GM10248 (cell line): ENCODE results near the gene NPIPB2.
"Not testable (repeated sequence)": the region's sequence is repeated elsewhere in the genome, so short reads cannot be mapped to it uniquely, and the experiment has no call there.

Source experiments
- CTCF ChIA-PET: fragments of 300-600 bp; sonication (Branson Sonifier 250); formaldehyde crosslinking; extraction: SDS; loops from one replicate; lab custom pipeline; 2021; ENCODE audit warnings: antibody characterized with exemption; lab: Yijun Ruan, JAX
- POLR2A ChIA-PET: fragments of 350-650 bp; sonication (Branson Sonifier 250); formaldehyde crosslinking; extraction: SDS; loops from one replicate; lab custom pipeline; 2020; ENCODE audit warnings: antibody characterized with exemption; lab: Yijun Ruan, JAX
- DNase-seq: peaks from one replicate; pipeline ENCODE4 v3.0.0; 2012; ENCODE audit errors: extremely low spot score
- CTCF ChIP-seq: IDR thresholded peaks from 2 replicates; pipeline ENCODE4 v1.5.1; 2012; ENCODE audit warnings: mild to moderate bottlenecking, low read depth; ENCODE audit errors: extremely low read depth, missing control alignments, control extremely low read depth

Gene NPIPB2

GRCh38 chr16:11946433-11946832 lies 4.6 kb upstream of the NPIPB2 start:
- POLR2A ChIA-PET = interaction anchor here (0.7 kb wide), 1 partner anchor 92 kb away, joined by 13 read pairs; no protein-coding TSS in a partner anchor
- TF ChIP-seq CTCF = no peak
- no peak for DNase-seq
- CTCF ChIA-PET = interaction anchor here (1.3 to 3.8 kb wide), 2 partner anchors 12 to 122 kb away, joined by 3 to 17 read pairs; no protein-coding TSS in a partner anchor

- CTCF ChIA-PET, DNase-seq, POLR2A ChIA-PET: not testable (repeated sequence)
These were observed 14.5 kb downstream of the NPIPB2 start for GRCh38 chr16:11927350-11927749.

GRCh38 chr16:11924046-11924445 lies 17.8 kb downstream of the NPIPB2 start:
- DNase-seq, CTCF ChIA-PET, POLR2A ChIA-PET: not testable (repeated sequence)

GRCh38 chr16:11916524-11917285 lies 25.1 kb downstream of the NPIPB2 start:
- CTCF ChIA-PET = interaction anchor here (1.3 to 2.9 kb wide), 3 partner anchors 10 to 151 kb away, joined by 7 to 12 read pairs (median 10); no protein-coding TSS in a partner anchor
- DNase-seq = no peak
- TF ChIP-seq CTCF = no peak
- POLR2A ChIA-PET = no interaction called here

- ChIA-PET POLR2A (interaction anchor here (0.9 kb wide), 1 partner anchor 9 kb away, joined by 3 read pairs; no protein-coding TSS in a partner anchor), CTCF (interaction anchor here (0.9 to 2.9 kb wide), 4 partner anchors 9 to 384 kb away, joined by 3 to 12 read pairs (median 8); no protein-coding TSS in a partner anchor)
- TF ChIP-seq CTCF = peak; percentile 8
- peak; percentile 97 for DNase-seq
These were observed 26.0 kb downstream of the NPIPB2 start, which contains the start of gene GSPT1 for GRCh38 chr16:11915644-11916523. GSPT1 (minus strand) TSS chr16:11915956; CDS start chr16:11915720, 236 bp downstream.

GRCh38 chr16:11915114-11915643 lies 26.7 kb downstream of the NPIPB2 start:
- no peak for TF ChIP-seq CTCF
- ChIA-PET CTCF (interaction anchor here (0.9 to 2.9 kb wide), 3 partner anchors 9 to 383 kb away, joined by 3 to 12 read pairs (median 10); no protein-coding TSS in a partner anchor), POLR2A (interaction anchor here (0.9 kb wide), 1 partner anchor 8 kb away, joined by 3 read pairs; no protein-coding TSS in a partner anchor)
- DNase-seq = peak; percentile 66
